GM23248 (cell line): ENCODE data around the gene DSG3. TPM values are rescaled to one million over a fixed set of nuclear protein-coding genes. Genes with fewer than 3 reads are reported as not detected.

Experiments used
- DNase-seq: peaks from one replicate; pipeline ENCODE4 v3.0.0-alpha.2; 2015
- H2AFZ ChIP-seq: fragments of 200-600 bp; sonication (generic); 2 replicates; pipeline ENCODE4 v1.6.1; 2016; ENCODE audit warnings: antibody characterized with exemption
- H3F3A ChIP-seq: fragments of 200-600 bp; sonication (generic); 2 replicates; pipeline ENCODE4 v1.6.1; 2016; ENCODE audit warnings: mild to moderate bottlenecking, antibody characterized with exemption, mixed run types; ENCODE audit not compliant: insufficient read depth
- H3K27ac ChIP-seq: fragments of 200-600 bp; sonication (generic); 2 replicates; pipeline ENCODE4 v1.5.1; 2016; ENCODE audit warnings: mild to moderate bottlenecking
- H3K27me3 ChIP-seq: fragments of 200-600 bp; sonication (generic); replicated peaks from 2 replicates; pipeline ENCODE4 v1.6.1; 2016; ENCODE audit warnings: mild to moderate bottlenecking; ENCODE audit not compliant: insufficient read depth
- H3K36me3 ChIP-seq: fragments of 200-600 bp; sonication (generic); 2 replicates; pipeline ENCODE4 v1.6.1; 2016; ENCODE audit warnings: low read depth, mild to moderate bottlenecking
- H3K4me1 ChIP-seq: fragments of 200-600 bp; sonication (generic); 2 replicates; pipeline ENCODE4 v1.6.1; 2016; ENCODE audit warnings: mild to moderate bottlenecking; ENCODE audit not compliant: insufficient read depth
- H3K4me2 ChIP-seq: fragments of 200-600 bp; sonication (generic); one replicate; pipeline ENCODE4 v1.6.1; 2016; ENCODE audit warnings: mild to moderate bottlenecking; ENCODE audit not compliant: unreplicated experiment
- H3K4me3 ChIP-seq: fragments of 200-600 bp; sonication (generic); 2 replicates; pipeline ENCODE4 v1.5.1; 2016; ENCODE audit warnings: mild to moderate bottlenecking
- H3K79me2 ChIP-seq: fragments of 200-600 bp; sonication (generic); 2 replicates; pipeline ENCODE4 v1.6.1; 2016; ENCODE audit warnings: mild to moderate bottlenecking; ENCODE audit not compliant: insufficient read depth
- H3K9ac ChIP-seq: fragments of 200-600 bp; sonication (generic); 2 replicates; pipeline ENCODE4 v1.6.1; 2016; ENCODE audit warnings: mild to moderate bottlenecking
- H3K9me2 ChIP-seq: fragments of 200-600 bp; sonication (generic); 2 replicates; pipeline ENCODE4 v1.6.1; 2016; ENCODE audit warnings: mixed run types, mild to moderate bottlenecking, moderate library complexity; ENCODE audit not compliant: insufficient read depth
- H3K9me3 ChIP-seq: fragments of 200-600 bp; sonication (generic); one replicate; pipeline ENCODE4 v1.6.1; 2017; ENCODE audit warnings: low read depth
- H4K20me1 ChIP-seq: fragments of 200-600 bp; sonication (generic); 2 replicates; pipeline ENCODE4 v1.6.0; 2016; ENCODE audit not compliant: insufficient read depth
- EZH2 ChIP-seq: fragments of 200-600 bp; sonication (generic); IDR thresholded peaks from 2 replicates; pipeline ENCODE4 v1.6.1; 2018; ENCODE audit warnings: antibody characterized with exemption, mild to moderate bottlenecking; ENCODE audit not compliant: insufficient read depth, poor library complexity, severe bottlenecking
- EZH2phosphoT487 ChIP-seq: fragments of 200-600 bp; sonication (generic); IDR thresholded peaks from 2 replicates; pipeline ENCODE4 v1.6.1; 2018; ENCODE audit warnings: antibody characterized with exemption, moderate library complexity, mild to moderate bottlenecking, low read depth; ENCODE audit not compliant: insufficient read depth
- WGBS, 2 experiments: methylation state at CpG; one replicate each; pipeline ENCODE4 v1.1.6; 2015 to 2017; ENCODE audit warnings: low lambda C conversion rate in 2 of 2, low coverage in 1 of 2; ENCODE audit errors: missing lambda C conversion rate in 2 of 2; 5-methylcytosine and 5-hydroxymethylcytosine counted together
- in situ Hi-C: fragments of 300-500 bp; cut with MboI; formaldehyde crosslinking; loops from 2 replicates; pipeline ENCODE4 v1.15.0; 2020
- polyA plus RNA-seq: library from polyadenylated mRNA; unstranded; fragments of >200 nt; fragmentation: Nextera tagmentation; extraction: Ambion mirVana; gene quantifications from 2 replicates; pipeline ENCODE4 v1.2.1, GENCODE V29; 2016
- total RNA-seq: library from RNA; depleted of rRNA; stranded (reverse); fragments of >200 nt; shearing (Covaris generic); gene quantifications from 2 replicates; pipeline ENCODE4 v1.2.3, GENCODE V29; 2014

The DSG3 gene
- total and polyA plus RNA-seq, 2 experiments from 2014 or later = not detected

DNA sequence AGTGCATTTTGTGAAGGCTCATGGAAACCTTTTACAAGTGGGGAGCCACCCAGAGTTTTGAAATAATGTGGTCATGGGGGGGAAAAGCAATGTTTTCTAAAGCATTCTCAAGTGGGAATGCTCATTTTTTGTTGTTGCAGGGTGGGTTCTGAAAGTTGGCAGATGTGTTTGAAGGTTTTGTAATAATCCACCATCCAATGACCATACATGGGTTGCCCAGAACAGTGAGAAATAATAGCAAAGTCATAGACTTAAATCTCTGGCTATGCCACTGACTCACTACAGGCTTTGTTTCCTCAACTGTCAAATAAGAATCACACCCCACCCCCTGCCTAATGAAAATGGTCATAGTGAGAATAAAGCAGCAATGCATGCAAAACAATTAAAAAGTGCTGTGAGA is 2.9 kb downstream of the DSG3 start:
- no peak for DNase-seq
- Histone ChIP-seq H3K79me2 (no peaks in the 10 kb centered on the region), H3F3A (no peaks in the 10 kb centered on the region), H3K4me2 (no peak overlapping the region), H4K20me1 (no peaks in the 10 kb centered on the region), H3K9ac (no peak overlapping the region), H3K27me3 (no peaks in the 10 kb centered on the region), H3K9me2 (no peaks in the 10 kb centered on the region), H3K36me3 (no peaks in the 10 kb centered on the region), H2AFZ (no peak overlapping the region), H3K9me3 (no peaks in the 10 kb centered on the region), H3K27ac (no peak overlapping the region), H3K4me3 (no peak overlapping the region), H3K4me1 (no peaks in the 10 kb centered on the region)
- in situ Hi-C loops = no loop called here
- TF ChIP-seq EZH2phosphoT487 (no peak), EZH2 (no peak)

DNA sequence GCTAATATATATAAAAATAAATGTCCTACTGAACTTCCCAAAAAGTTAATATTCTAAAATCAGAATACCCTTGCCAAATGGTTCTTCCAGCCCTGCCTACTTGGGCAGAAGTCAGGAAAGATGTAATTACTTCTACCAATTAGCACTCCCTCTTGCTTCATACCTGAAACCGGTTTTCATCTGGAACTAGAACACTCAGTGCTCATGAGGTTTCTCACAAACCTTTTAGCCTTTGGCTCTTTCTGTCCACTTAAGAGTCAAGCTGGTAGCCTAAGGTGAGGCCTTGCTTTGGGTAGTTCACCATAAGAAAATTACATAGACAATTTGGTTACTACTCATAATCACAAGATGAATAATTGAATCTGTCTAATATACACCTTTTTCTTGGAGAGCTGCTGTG is 4.1 kb downstream of the DSG3 start:
- no peak overlapping the region for H3K27ac ChIP-seq
- in situ Hi-C loops = no loop called here
- WGBS, 2 experiments = 56 to 60% methylated on average over 1 of the region's 1 CpG
- H3K79me2 ChIP-seq = no peaks in the 10 kb centered on the region
- no peaks in the 10 kb centered on the region for H4K20me1 ChIP-seq
- H3K27me3 ChIP-seq = no peaks in the 10 kb centered on the region
- TF ChIP-seq EZH2phosphoT487 = no peak
- no peak for TF ChIP-seq EZH2
- no peak for DNase-seq
- no peaks in the 10 kb centered on the region for H3K4me1 ChIP-seq
- H3K9me2 ChIP-seq = no peaks in the 10 kb centered on the region
- no peaks in the 10 kb centered on the region for H3K9me3 ChIP-seq
- H3F3A ChIP-seq = no peaks in the 10 kb centered on the region
- H3K36me3 ChIP-seq = no peaks in the 10 kb centered on the region
- no peak overlapping the region for H3K9ac ChIP-seq
- no peak overlapping the region for H2AFZ ChIP-seq
- H3K4me3 ChIP-seq = no peak overlapping the region
- no peak overlapping the region for H3K4me2 ChIP-seq

DNA sequence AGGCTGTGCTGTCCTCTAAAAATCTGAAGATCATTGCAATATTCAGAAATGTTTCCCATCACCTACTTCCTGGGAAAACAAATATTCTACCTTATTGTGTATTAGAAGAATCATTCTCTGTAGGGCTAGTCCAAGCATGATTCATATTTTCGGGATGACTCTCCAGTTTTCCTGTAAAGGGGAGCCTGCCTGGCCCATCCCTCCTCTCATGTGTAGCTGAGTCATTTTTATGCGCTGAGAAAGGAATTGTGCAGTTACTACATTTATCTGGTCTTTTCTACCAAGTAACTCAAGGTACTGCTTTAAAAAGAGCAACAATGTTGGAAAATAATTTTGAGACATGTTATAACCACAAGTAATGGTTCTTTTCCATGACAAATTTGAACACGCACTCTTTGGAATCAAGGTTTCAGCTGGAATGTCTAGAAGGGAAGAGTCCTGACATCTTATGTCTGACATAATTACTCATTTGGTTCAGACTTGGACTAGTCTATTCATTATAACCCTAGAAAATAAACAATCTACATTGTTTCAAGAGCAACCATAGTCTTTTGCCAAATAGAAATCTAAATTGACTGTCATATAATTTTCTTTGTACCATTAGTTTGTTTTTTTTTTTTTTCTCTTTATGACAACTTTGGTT is 6.6 kb downstream of the DSG3 start:
- Histone ChIP-seq H4K20me1 (no peaks in the 10 kb centered on the region), H3K4me2 (no peak overlapping the region), H3K27ac (no peak overlapping the region), H3F3A (no peaks in the 10 kb centered on the region), H3K4me1 (no peaks in the 10 kb centered on the region), H3K27me3 (no peaks in the 10 kb centered on the region), H3K36me3 (no peaks in the 10 kb centered on the region), H3K9ac (no peak overlapping the region), H3K9me3 (no peaks in the 10 kb centered on the region), H2AFZ (no peak overlapping the region), H3K79me2 (no peaks in the 10 kb centered on the region), H3K4me3 (no peak overlapping the region), H3K9me2 (no peaks in the 10 kb centered on the region)
- DNase-seq = peak; percentile 30
- 39 to 43% methylated on average over 3 of the region's 3 CpGs for WGBS, 2 experiments
- in situ Hi-C loops = no loop called here
- TF ChIP-seq EZH2phosphoT487 (no peak), EZH2 (no peak)

DNA sequence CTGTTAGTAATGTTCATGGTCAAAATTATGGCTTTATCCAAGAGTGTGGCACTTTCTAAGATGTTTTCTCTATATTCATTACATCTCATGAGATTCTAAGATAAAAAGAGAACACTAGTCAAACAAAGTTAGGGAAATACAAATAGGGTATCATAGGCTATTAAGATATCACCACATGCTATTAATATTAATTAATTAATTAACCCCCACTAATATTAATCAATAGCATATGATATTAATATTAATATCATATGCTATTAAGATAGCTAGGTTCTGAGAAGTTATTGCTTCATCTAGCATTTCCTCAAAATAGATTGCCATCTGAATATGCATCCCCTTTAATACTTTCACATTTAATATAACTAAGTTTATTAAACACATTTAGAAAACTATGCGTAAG is 22.1 kb downstream of the DSG3 start:
- in situ Hi-C loops = no loop called here
- H2AFZ ChIP-seq = no peak overlapping the region
- 65 to 72% methylated on average over 1 of the region's 1 CpG for WGBS, 2 experiments

DNA sequence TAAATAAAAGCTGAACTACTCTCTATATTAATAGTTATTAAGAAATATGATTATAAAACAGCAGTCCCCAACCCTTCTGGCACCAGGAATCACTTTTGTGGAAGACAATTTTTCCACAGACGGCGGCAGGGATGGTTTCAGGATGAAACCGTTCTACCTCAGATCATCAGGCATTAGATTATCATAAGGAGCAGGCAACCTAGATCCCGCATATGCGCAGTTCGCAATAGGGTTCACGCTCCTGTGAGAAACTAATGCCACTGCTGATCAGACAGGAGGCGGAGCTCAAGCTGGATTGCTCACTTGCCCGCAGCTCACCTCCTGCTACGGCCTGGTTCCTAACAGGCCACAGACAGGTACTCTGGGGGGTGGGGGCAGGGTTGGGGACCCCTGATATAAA is 31.1 kb downstream of the DSG3 start:
- WGBS, 2 experiments = 50 to 56% methylated on average over 10 of the region's 10 CpGs
- no peaks in the 10 kb centered on the region for H4K20me1 ChIP-seq

More for the DNA sequence above, 22.1 kb downstream of the DSG3 start:
- no peak overlapping the region for H3K4me2 ChIP-seq
- no peaks in the 10 kb centered on the region for H3K79me2 ChIP-seq
- no peak for DNase-seq
- no peaks in the 10 kb centered on the region for H3K4me1 ChIP-seq
- H3K9me2 ChIP-seq = no peaks in the 10 kb centered on the region
- no peaks in the 10 kb centered on the region for H4K20me1 ChIP-seq
- no peak overlapping the region for H3K9ac ChIP-seq
- no peak for TF ChIP-seq EZH2
- no peaks in the 10 kb centered on the region for H3F3A ChIP-seq
- H3K36me3 ChIP-seq = no peaks in the 10 kb centered on the region
- no peak overlapping the region for H3K4me3 ChIP-seq
- no peaks in the 10 kb centered on the region for H3K9me3 ChIP-seq
- no peaks in the 10 kb centered on the region for H3K27me3 ChIP-seq
- no peak overlapping the region for H3K27ac ChIP-seq

More for the DNA sequence above, 31.1 kb downstream of the DSG3 start:
- TF ChIP-seq EZH2 (no peak), EZH2phosphoT487 (no peak)
- in situ Hi-C loops = no loop called here
- Histone ChIP-seq H3K4me2 (no peak overlapping the region), H3K36me3 (no peaks in the 10 kb centered on the region), H3K27ac (no peak overlapping the region), H3K4me3 (no peak overlapping the region), H3K9me3 (no peaks in the 10 kb centered on the region), H3F3A (no peaks in the 10 kb centered on the region), H3K27me3 (no peaks in the 10 kb centered on the region), H3K79me2 (no peaks in the 10 kb centered on the region), H3K4me1 (no peaks in the 10 kb centered on the region), H3K9me2 (no peaks in the 10 kb centered on the region), H3K9ac (no peak overlapping the region), H2AFZ (no peak overlapping the region)
- DNase-seq = no peak
